ENCODE data around the gene BAX. TPM values are rescaled to one million over a fixed set of nuclear protein-coding genes. Genes with fewer than 3 reads are reported as not detected.

Gene BAX
- total and polyA plus RNA-seq, 2 of the 13 experiments (the other 11 are each of a cell fraction or from before 2014, with no cell fraction given), result 139 to 176 TPM

DNA sequence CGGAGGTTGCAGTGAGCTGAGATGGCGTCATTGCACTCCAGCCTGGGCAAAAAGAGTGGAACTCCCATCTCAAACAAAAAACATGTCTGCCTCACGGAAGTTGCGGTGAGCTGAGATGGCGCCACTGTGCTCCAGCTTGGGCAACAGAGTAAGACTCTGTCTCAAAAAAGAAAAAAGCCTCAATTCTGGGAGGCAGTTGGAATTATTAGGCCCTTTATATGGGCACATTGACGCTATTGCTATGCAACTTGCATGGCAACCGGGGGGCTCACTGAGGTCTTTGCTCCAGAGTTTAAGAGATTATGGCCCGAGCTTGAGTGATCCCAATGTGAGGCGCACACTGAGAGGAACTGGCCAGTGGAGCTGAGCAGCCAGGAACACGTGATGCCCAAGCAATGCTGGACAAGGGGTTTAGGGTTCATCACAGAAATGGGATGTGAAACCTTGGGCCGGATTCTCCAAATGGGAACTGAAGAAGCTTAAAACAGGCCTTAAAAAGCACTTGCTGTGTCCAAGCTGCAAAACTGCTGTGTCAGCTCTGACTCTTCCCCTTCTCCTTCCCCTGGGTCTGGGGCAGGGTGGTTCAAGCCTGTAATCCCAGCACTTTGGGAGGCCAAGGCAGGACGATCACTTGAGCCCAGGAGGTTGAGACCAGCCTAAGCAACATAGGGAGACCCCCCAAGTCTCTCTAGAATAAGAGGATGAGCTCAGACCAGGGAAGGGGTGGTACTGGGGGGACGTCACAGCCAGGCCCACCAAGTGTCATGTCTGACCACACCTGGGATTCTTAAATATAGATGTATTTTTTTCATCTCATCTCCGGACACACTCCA lies 12.9 kb downstream of the BAX start (continued):
- TF ChIP-seq, protein P1, sequence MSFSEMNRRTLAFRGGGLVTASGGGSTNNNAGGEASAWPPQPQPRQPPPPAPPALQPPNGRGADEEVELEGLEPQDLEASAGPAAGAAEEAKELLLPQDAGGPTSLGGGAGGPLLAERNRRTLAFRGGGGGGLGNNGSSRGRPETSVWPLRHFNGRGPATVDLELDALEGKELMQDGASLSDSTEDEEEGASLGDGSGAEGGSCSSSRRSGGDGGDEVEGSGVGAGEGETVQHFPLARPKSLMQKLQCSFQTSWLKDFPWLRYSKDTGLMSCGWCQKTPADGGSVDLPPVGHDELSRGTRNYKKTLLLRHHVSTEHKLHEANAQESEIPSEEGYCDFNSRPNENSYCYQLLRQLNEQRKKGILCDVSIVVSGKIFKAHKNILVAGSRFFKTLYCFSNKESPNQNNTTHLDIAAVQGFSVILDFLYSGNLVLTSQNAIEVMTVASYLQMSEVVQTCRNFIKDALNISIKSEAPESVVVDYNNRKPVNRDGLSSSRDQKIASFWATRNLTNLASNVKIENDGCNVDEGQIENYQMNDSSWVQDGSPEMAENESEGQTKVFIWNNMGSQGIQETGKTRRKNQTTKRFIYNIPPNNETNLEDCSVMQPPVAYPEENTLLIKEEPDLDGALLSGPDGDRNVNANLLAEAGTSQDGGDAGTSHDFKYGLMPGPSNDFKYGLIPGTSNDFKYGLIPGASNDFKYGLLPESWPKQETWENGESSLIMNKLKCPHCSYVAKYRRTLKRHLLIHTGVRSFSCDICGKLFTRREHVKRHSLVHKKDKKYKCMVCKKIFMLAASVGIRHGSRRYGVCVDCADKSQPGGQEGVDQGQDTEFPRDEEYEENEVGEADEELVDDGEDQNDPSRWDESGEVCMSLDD (CRISPR knock-in tag; IDR thresholded peaks at IDR 0.05; ENCODE audit: borderline replicate concordance), result no peak
- TF ChIP-seq ISL2 (CRISPR knock-in tag; IDR thresholded peaks at IDR 0.05) (0 out of 2 replicates have a peak, but pooled peaks have one; percentile 13), ZNF3 (CRISPR knock-in tag; IDR thresholded peaks at IDR 0.05) (no peak), REXO4 (CRISPR knock-in tag; IDR thresholded peaks at IDR 0.05; ENCODE audit: borderline replicate concordance) (no peak), KDM5B (CRISPR knock-in tag; IDR thresholded peaks at IDR 0.05; ENCODE audit: borderline replicate concordance) (peak; percentile 43; the same call in 1 of the 2 replicates), ZEB1 (IDR thresholded peaks at IDR 0.05; ENCODE audit: insufficient replicate concordance, low read depth) (peak; percentile 10), ZNF607 (CRISPR knock-in tag; IDR thresholded peaks at IDR 0.05; ENCODE audit: borderline replicate concordance) (no peak), ZNF614 (CRISPR knock-in tag; IDR thresholded peaks at IDR 0.05; ENCODE audit: borderline replicate concordance) (no peak), SRF (IDR thresholded peaks at IDR 0.05; ENCODE audit: low read depth, low read length) (peak; percentile 27; the same call in 1 of the 2 replicates), FOXA1 (IDR thresholded peaks at IDR 0.05) (no peak), FOXA1 (CRISPR knock-in tag; IDR thresholded peaks at IDR 0.05) (no peak; the same call in 1 of the 2 replicates), ZNF703 (CRISPR knock-in tag; IDR thresholded peaks at IDR 0.05; ENCODE audit: borderline replicate concordance) (0 out of 2 replicates have a peak, but pooled peaks have one; percentile 31), CREM (IDR thresholded peaks at IDR 0.05) (no peak), CREM (CRISPR knock-in tag; IDR thresholded peaks at IDR 0.05) (no peak), RFX3 (CRISPR knock-in tag; IDR thresholded peaks at IDR 0.05) (no peak), ZNF430 (CRISPR knock-in tag; IDR thresholded peaks at IDR 0.05) (no peak), ZKSCAN8 (CRISPR knock-in tag; IDR thresholded peaks at IDR 0.05; ENCODE audit: borderline replicate concordance) (no peak; the same call in 1 of the 2 replicates), ZNF749 (CRISPR knock-in tag; IDR thresholded peaks at IDR 0.05; ENCODE audit: borderline replicate concordance) (peak; percentile 92), ZNF350 (CRISPR knock-in tag; IDR thresholded peaks at IDR 0.05; ENCODE audit: borderline replicate concordance, low read depth) (peak; percentile 64; the same call in 1 of the 2 replicates), NR1H2 (CRISPR knock-in tag; IDR thresholded peaks at IDR 0.05; ENCODE audit: borderline replicate concordance, low read depth) (no peak)
- TF ChIP-seq, protein P2, sequence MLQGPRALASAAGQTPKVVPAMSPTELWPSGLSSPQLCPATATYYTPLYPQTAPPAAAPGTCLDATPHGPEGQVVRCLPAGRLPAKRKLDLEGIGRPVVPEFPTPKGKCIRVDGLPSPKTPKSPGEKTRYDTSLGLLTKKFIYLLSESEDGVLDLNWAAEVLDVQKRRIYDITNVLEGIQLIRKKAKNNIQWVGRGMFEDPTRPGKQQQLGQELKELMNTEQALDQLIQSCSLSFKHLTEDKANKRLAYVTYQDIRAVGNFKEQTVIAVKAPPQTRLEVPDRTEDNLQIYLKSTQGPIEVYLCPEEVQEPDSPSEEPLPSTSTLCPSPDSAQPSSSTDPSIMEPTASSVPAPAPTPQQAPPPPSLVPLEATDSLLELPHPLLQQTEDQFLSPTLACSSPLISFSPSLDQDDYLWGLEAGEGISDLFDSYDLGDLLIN (CRISPR knock-in tag; IDR thresholded peaks at IDR 0.05; ENCODE audit: borderline replicate concordance), result no peak
- TF ChIP-seq, protein P3, sequence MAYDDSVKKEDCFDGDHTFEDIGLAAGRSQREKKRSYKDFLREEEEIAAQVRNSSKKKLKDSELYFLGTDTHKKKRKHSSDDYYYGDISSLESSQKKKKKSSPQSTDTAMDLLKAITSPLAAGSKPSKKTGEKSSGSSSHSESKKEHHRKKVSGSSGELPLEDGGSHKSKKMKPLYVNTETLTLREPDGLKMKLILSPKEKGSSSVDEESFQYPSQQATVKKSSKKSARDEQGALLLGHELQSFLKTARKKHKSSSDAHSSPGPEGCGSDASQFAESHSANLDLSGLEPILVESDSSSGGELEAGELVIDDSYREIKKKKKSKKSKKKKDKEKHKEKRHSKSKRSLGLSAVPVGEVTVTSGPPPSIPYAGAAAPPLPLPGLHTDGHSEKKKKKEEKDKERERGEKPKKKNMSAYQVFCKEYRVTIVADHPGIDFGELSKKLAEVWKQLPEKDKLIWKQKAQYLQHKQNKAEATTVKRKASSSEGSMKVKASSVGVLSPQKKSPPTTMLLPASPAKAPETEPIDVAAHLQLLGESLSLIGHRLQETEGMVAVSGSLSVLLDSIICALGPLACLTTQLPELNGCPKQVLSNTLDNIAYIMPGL (CRISPR knock-in tag; IDR thresholded peaks at IDR 0.05; ENCODE audit: borderline replicate concordance in 1 of 2, low read depth in 1 of 2), result peak in 1 of 2 experiments; percentile 20; a peak in 1 of 4 replicates
